Epithelial cell of proximal tubule (primary cell): ENCODE results near the gene SLFN5. TPM values are rescaled to one million over a fixed set of nuclear protein-coding genes. Genes with fewer than 3 reads are reported as not detected.
"Not testable (repeated sequence)": the region's sequence is repeated elsewhere in the genome, so short reads cannot be mapped to it uniquely, and the experiment has no call there.

Experiments used
- DNase-seq: peaks from one replicate; pipeline ENCODE4 v3.0.0-alpha.2; 2011; ENCODE audit warnings: low read depth
- H3K4me3 ChIP-seq: 2 replicates; pipeline ENCODE4 v1.5.1; 2011; ENCODE audit warnings: low read depth, mild to moderate bottlenecking, low read length
- total RNA-seq: library from RNA; depleted of rRNA; stranded (reverse); fragments of >200 nt; gene quantifications from 2 replicates; pipeline ENCODE4 v1.2.3, GENCODE V29; 2015
- TF ChIP-seq, protein P1 (sequence below): conservative IDR thresholded peaks from 2 replicates; pipeline ENCODE4 v1.5.1; 2012; ENCODE audit warnings: low read depth, mild to moderate bottlenecking, low read length

The SLFN5 gene
- total RNA-seq, 1 donor from 2014 or later: 28.8 TPM

DNA sequence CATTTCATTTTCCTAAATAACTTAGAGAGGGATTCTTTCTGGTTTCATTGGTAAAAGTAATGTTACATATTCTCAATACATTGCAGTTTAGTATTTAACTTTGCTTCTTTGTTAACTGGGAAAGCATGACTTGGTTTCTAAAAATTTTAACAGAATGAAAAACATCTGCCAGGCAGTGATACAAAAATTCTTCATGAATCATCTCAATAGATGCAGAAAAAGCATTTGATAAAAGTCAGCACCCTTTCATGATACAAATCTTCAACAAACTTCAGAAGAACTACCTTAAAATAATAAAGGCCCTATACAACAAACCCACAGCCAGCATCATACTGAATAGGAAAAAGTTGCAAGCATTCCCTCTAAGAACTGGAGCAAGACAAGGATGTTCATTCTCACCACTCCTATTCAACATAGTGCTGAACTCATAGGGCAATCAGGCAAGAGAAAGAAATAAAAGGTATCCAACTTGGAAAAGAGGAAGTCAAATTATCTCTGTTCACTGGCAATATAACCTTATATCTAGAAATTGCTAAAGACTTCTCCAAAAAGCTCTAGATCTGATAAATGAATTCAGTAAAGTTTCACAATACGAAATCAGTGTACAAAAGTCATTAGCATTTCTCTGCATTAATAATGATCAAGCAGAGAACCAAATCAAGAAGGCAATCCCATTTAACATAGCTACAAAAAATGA is 50.4 kb downstream of the SLFN5 start:
- DNase-seq: no peak
- no peak overlapping the region for H3K4me3 ChIP-seq
- TF ChIP-seq, protein P1, sequence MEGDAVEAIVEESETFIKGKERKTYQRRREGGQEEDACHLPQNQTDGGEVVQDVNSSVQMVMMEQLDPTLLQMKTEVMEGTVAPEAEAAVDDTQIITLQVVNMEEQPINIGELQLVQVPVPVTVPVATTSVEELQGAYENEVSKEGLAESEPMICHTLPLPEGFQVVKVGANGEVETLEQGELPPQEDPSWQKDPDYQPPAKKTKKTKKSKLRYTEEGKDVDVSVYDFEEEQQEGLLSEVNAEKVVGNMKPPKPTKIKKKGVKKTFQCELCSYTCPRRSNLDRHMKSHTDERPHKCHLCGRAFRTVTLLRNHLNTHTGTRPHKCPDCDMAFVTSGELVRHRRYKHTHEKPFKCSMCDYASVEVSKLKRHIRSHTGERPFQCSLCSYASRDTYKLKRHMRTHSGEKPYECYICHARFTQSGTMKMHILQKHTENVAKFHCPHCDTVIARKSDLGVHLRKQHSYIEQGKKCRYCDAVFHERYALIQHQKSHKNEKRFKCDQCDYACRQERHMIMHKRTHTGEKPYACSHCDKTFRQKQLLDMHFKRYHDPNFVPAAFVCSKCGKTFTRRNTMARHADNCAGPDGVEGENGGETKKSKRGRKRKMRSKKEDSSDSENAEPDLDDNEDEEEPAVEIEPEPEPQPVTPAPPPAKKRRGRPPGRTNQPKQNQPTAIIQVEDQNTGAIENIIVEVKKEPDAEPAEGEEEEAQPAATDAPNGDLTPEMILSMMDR: no peak

GRCh38 chr17:35294756-35295155 is 51.9 kb downstream of the SLFN5 start:
- DNase-seq: no peak
- H3K4me3 ChIP-seq: no peak overlapping the region
- TF ChIP-seq, protein P1: no peak

GRCh38 chr17:35295686-35296085 is 52.8 kb downstream of the SLFN5 start:
- no peak for DNase-seq
- TF ChIP-seq, protein P1: no peak
- H3K4me3 ChIP-seq: no peak overlapping the region

GRCh38 chr17:35297666-35298065 is 54.8 kb downstream of the SLFN5 start:
- DNase-seq: no peak
- TF ChIP-seq, protein P1: no peak
- no peak overlapping the region for H3K4me3 ChIP-seq

DNA sequence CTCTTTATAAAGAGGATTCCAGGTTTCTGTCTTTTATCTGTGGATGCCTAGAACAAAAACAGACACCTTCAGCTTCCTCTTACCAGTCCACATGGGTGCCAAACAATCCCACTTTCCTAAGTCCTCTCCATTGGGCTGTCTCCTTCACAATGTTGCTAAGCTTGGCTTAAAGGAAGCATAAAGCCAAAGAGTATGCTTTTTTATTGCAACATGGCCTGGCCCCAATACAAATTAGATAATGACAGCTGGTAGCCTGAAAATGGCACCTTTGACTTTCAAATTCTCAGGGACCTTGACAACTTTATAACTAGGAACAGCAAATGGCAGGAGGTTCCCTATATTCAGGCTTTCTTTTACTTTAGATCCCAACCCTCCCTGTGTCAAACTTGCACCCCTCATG is 55.8 kb downstream of the SLFN5 start:
- no peak overlapping the region for H3K4me3 ChIP-seq
- TF ChIP-seq, protein P1: no peak
- no peak for DNase-seq

DNA sequence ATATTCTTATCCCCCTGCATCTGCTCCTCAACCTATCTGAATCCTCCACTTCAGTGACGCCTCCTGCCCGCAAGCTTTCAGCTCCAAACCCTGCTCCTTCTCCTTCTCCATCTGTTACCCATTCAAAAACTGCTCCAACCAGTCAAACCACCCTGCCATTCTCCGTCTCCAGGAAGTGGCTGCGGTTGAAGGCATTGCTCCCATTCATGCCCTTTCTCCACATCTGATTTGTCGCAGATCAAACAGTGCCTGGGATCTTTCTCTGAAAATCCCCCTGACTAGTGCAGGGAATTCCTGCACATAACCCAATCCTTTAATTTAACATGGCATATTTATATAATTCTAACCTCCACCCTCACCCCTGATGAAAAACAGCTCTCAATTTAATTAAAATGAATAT is 56.3 kb downstream of the SLFN5 start:
- no peak overlapping the region for H3K4me3 ChIP-seq
- DNase-seq: no peak
- TF ChIP-seq, protein P1: no peak

GRCh38 chr17:35309345-35309744 is 66.5 kb downstream of the SLFN5 start:
- not testable (repeated sequence) for H3K4me3 ChIP-seq, DNase-seq
